ENCODE results near the gene IP6K3. TPM values are rescaled to one million over a fixed set of nuclear protein-coding genes. Genes with fewer than 3 reads are reported as not detected.

The IP6K3 gene
- polyA plus RNA-seq, 3 donors = not detected

DNA sequence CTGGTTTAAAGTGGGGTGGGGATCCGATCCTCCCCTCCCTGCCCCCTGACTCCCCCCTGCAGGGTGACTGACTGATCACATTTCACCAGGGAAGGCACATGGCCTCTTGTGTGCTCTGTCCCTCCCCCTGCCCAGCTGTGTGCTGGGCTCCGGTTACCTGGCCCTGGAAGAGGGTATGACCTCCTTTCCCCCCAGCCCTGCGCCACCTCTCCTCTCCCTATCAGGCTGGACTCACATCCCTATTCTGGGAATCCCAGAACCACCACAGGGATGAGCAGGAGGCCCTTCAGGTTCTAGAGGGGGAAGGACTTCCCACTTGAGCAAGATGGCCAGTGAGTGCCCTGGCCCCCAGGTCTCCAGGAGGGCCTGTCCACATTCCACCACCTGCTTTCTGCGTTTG is 2.1 kb upstream of the IP6K3 start:
- no peak overlapping the region for H3K4me3 Mint-ChIP-seq
- H3K4me1 Mint-ChIP-seq = peaks cover 13% of the 10 kb centered on the region
- Histone ChIP-seq H3K4me3 (replicated peaks in 1 of 3; ENCODE audit: low read depth in 2 of 3, low read length in 3 of 3) (no peak overlapping the region), H3K27ac (ENCODE audit: low read depth in 1 of 2, low read length in 2 of 2) (no peak overlapping the region), H3K4me2 (replicated peaks; ENCODE audit: extremely low read depth, low read length, poor library complexity, severe bottlenecking) (no peak overlapping the region), H3K9me3 (replicated peaks in 1 of 2; ENCODE audit: control insufficient read depth in 1 of 2, insufficient read depth in 1 of 2, low read length in 2 of 2) (no peaks in the 10 kb centered on the region), H4K20me1 (ENCODE audit: insufficient read depth, low read length) (no peaks in the 10 kb centered on the region), H3K27me3 (ENCODE audit: control insufficient read depth in 2 of 2, insufficient read depth in 2 of 2, low read length in 2 of 2) (no peaks in the 10 kb centered on the region), H3K9ac (ENCODE audit: insufficient read depth, low read length, poor library complexity, severe bottlenecking) (no peak overlapping the region), H3K79me2 (ENCODE audit: insufficient read depth, low read length) (no peaks in the 10 kb centered on the region), H3K4me1 (ENCODE audit: control insufficient read depth in 1 of 2, insufficient read depth in 2 of 2, low read length in 2 of 2) (no peaks in the 10 kb centered on the region), H3K36me3 (replicated peaks in 1 of 2; ENCODE audit: control insufficient read depth in 1 of 2, insufficient read depth in 2 of 2, low read length in 2 of 2) (no peaks in the 10 kb centered on the region), H2AFZ (ENCODE audit: insufficient read depth, low read depth, low read length, poor library complexity, severe bottlenecking) (no peak overlapping the region)
- H3K9me3 Mint-ChIP-seq = no peaks in the 10 kb centered on the region
- no peak for DNase-seq
- H3K27me3 Mint-ChIP-seq (ENCODE audit: low read depth in 3 of 3) = peaks cover 0 to 9% (median 4%) of the 10 kb centered on the region in 3 donors
- no peaks in the 10 kb centered on the region for H3K36me3 Mint-ChIP-seq
- WGBS (ENCODE audit: insufficient coverage) = no CpG with 5 or more reads among the region's 4 CpGs
- H3K27ac Mint-ChIP-seq = no peak overlapping the region
- intact Hi-C loops (cut with micrococcal nuclease) = no loop called here
- TF ChIP-seq CTCF (IDR thresholded peaks at IDR 0.05) = no peak

GRCh38 chr6:33747823-33748222 is 1.1 kb upstream of the IP6K3 start:
- H3K4me1 Mint-ChIP-seq = peaks cover 13% of the 10 kb centered on the region
- Histone ChIP-seq H3K4me3 (replicated peaks in 1 of 3; ENCODE audit: low read depth in 2 of 3, low read length in 3 of 3) (no peak overlapping the region), H3K4me2 (replicated peaks; ENCODE audit: extremely low read depth, low read length, poor library complexity, severe bottlenecking) (no peak overlapping the region), H3K36me3 (replicated peaks in 1 of 2; ENCODE audit: control insufficient read depth in 1 of 2, insufficient read depth in 2 of 2, low read length in 2 of 2) (no peaks in the 10 kb centered on the region), H4K20me1 (ENCODE audit: insufficient read depth, low read length) (no peaks in the 10 kb centered on the region), H2AFZ (ENCODE audit: insufficient read depth, low read depth, low read length, poor library complexity, severe bottlenecking) (no peak overlapping the region), H3K27ac (ENCODE audit: low read depth in 1 of 2, low read length in 2 of 2) (no peak overlapping the region), H3K9ac (ENCODE audit: insufficient read depth, low read length, poor library complexity, severe bottlenecking) (no peak overlapping the region), H3K79me2 (ENCODE audit: insufficient read depth, low read length) (no peaks in the 10 kb centered on the region), H3K9me3 (replicated peaks in 1 of 2; ENCODE audit: control insufficient read depth in 1 of 2, insufficient read depth in 1 of 2, low read length in 2 of 2) (no peaks in the 10 kb centered on the region), H3K27me3 (ENCODE audit: control insufficient read depth in 2 of 2, insufficient read depth in 2 of 2, low read length in 2 of 2) (no peaks in the 10 kb centered on the region), H3K4me1 (ENCODE audit: control insufficient read depth in 1 of 2, insufficient read depth in 2 of 2, low read length in 2 of 2) (no peaks in the 10 kb centered on the region)
- no peak overlapping the region for H3K4me3 Mint-ChIP-seq
- intact Hi-C loops (cut with micrococcal nuclease) = no loop called here
- peaks cover 4 to 12% (median 4%) of the 10 kb centered on the region in 3 donors for H3K27me3 Mint-ChIP-seq (ENCODE audit: low read depth in 3 of 3)
- no peak for TF ChIP-seq CTCF (IDR thresholded peaks at IDR 0.05)
- H3K36me3 Mint-ChIP-seq = no peaks in the 10 kb centered on the region
- H3K9me3 Mint-ChIP-seq = no peaks in the 10 kb centered on the region
- 87% methylated on average over 3 of the region's 5 CpGs for WGBS (ENCODE audit: insufficient coverage)
- no peak for DNase-seq
- H3K27ac Mint-ChIP-seq = no peak overlapping the region

Data from CD14-positive monocyte (primary cell).